Smooth muscle cell (in vitro differentiated cells): ENCODE measurements around the gene HCLS1. TPM values are rescaled to one million over a fixed set of nuclear protein-coding genes. Genes with fewer than 3 reads are reported as not detected.

Source experiments
- DNase-seq: peaks from one replicate; lab custom pipeline; 2025; ENCODE audit not compliant: unreplicated experiment; lab: John Stamatoyannopoulos, UW
- H2AFZ ChIP-seq: fragments of 200-600 bp; sonication (generic); 2 replicates; pipeline ENCODE4 v1.6.0; 2016; ENCODE audit warnings: antibody characterized with exemption, low read depth, mild to moderate bottlenecking
- H3F3A ChIP-seq: fragments of 200-600 bp; sonication (generic); 2 replicates; pipeline ENCODE4 v1.6.0; 2017; ENCODE audit warnings: antibody characterized with exemption, low read depth
- H3K27ac ChIP-seq: fragments of 200-600 bp; sonication (generic); 2 replicates; pipeline ENCODE4 v1.5.1; 2016; ENCODE audit warnings: low read depth, mild to moderate bottlenecking
- H3K27me3 ChIP-seq: fragments of 200-600 bp; sonication (generic); 2 replicates; pipeline ENCODE4 v1.6.1; 2016; ENCODE audit warnings: low read depth, mild to moderate bottlenecking
- H3K36me3 ChIP-seq: fragments of 200-600 bp; sonication (generic); 2 replicates; pipeline ENCODE4 v1.5.1; 2016; ENCODE audit warnings: low read depth
- H3K4me1 ChIP-seq: fragments of 200-600 bp; sonication (generic); 2 replicates; pipeline ENCODE4 v1.5.1; 2016; ENCODE audit warnings: low read depth
- H3K4me2 ChIP-seq: fragments of 200-600 bp; sonication (generic); 2 replicates; pipeline ENCODE4 v1.6.0; 2016; ENCODE audit warnings: mild to moderate bottlenecking
- H3K4me3 ChIP-seq: fragments of 200-600 bp; sonication (generic); 2 replicates; pipeline ENCODE4 v1.5.1; 2016; ENCODE audit warnings: mild to moderate bottlenecking
- H3K79me2 ChIP-seq: fragments of 200-600 bp; sonication (generic); 2 replicates; pipeline ENCODE4 v1.6.0; 2016; ENCODE audit warnings: low read depth, mild to moderate bottlenecking
- H3K9ac ChIP-seq: fragments of 200-600 bp; sonication (generic); 2 replicates; pipeline ENCODE4 v1.6.0; 2016; ENCODE audit warnings: low read depth
- H3K9me3 ChIP-seq: fragments of 200-600 bp; sonication (generic); replicated peaks from 2 replicates; pipeline ENCODE4 v1.5.1; 2016; ENCODE audit warnings: low read depth
- H4K20me1 ChIP-seq: fragments of 200-600 bp; sonication (generic); 2 replicates; pipeline ENCODE4 v1.6.0; 2016; ENCODE audit warnings: low read depth
- WGBS: methylation state at CpG from one replicate; pipeline ENCODE4 v1.1.7; 2016; ENCODE audit warnings: low lambda C conversion rate; 5-methylcytosine and 5-hydroxymethylcytosine counted together
- polyA plus RNA-seq: library from polyadenylated mRNA; unstranded; fragments of >200 nt; fragmentation: Nextera tagmentation; extraction: Ambion mirVana; gene quantifications from 2 replicates; pipeline ENCODE4 v1.2.1, GENCODE V29; 2016
- total RNA-seq: library from RNA; depleted of rRNA; stranded (reverse); fragments of >200 nt; gene quantifications from 2 replicates; pipeline ENCODE4 v1.2.3, GENCODE V29; 2014
- TF ChIP-seq, protein P1 (sequence below): fragments of 200-600 bp; sonication (generic); IDR thresholded peaks from 2 replicates; pipeline ENCODE4 v1.5.1; 2017; ENCODE audit warnings: borderline replicate concordance, mild to moderate bottlenecking, antibody characterized with exemption; ENCODE audit not compliant: insufficient read depth, poor library complexity, severe bottlenecking

HCLS1 gene
- total and polyA plus RNA-seq, 2 experiments from 2014 or later, result 2.7 to 3.5 TPM

- Histone ChIP-seq H3K27me3 (no peaks in the 10 kb centered on the region), H3K27ac (no peak overlapping the region), H3F3A (no peaks in the 10 kb centered on the region), H3K36me3 (no peaks in the 10 kb centered on the region), H3K4me3 (no peak overlapping the region), H3K4me1 (no peaks in the 10 kb centered on the region), H3K79me2 (no peaks in the 10 kb centered on the region), H3K9ac (no peak overlapping the region), H4K20me1 (no peaks in the 10 kb centered on the region), H3K9me3 (no peaks in the 10 kb centered on the region), H3K4me2 (no peak overlapping the region), H2AFZ (no peak overlapping the region)
- TF ChIP-seq, protein P1, sequence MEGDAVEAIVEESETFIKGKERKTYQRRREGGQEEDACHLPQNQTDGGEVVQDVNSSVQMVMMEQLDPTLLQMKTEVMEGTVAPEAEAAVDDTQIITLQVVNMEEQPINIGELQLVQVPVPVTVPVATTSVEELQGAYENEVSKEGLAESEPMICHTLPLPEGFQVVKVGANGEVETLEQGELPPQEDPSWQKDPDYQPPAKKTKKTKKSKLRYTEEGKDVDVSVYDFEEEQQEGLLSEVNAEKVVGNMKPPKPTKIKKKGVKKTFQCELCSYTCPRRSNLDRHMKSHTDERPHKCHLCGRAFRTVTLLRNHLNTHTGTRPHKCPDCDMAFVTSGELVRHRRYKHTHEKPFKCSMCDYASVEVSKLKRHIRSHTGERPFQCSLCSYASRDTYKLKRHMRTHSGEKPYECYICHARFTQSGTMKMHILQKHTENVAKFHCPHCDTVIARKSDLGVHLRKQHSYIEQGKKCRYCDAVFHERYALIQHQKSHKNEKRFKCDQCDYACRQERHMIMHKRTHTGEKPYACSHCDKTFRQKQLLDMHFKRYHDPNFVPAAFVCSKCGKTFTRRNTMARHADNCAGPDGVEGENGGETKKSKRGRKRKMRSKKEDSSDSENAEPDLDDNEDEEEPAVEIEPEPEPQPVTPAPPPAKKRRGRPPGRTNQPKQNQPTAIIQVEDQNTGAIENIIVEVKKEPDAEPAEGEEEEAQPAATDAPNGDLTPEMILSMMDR, result no peak
- no peak for DNase-seq
- 86% methylated on average over 14 of the region's 14 CpGs for WGBS
These were observed 36.4 kb downstream of the HCLS1 start for GRCh38 chr3:121624147-121624899.

- Histone ChIP-seq H3K36me3 (no peaks in the 10 kb centered on the region), H3K9me3 (no peaks in the 10 kb centered on the region), H3K4me3 (no peak overlapping the region), H4K20me1 (no peaks in the 10 kb centered on the region), H3F3A (no peaks in the 10 kb centered on the region), H3K79me2 (no peaks in the 10 kb centered on the region), H3K9ac (no peak overlapping the region), H3K27ac (no peak overlapping the region), H3K27me3 (no peaks in the 10 kb centered on the region), H3K4me1 (no peaks in the 10 kb centered on the region), H3K4me2 (no peak overlapping the region), H2AFZ (no peak overlapping the region)
- no peak for DNase-seq
- 96% methylated on average over 6 of the region's 6 CpGs for WGBS
- TF ChIP-seq, protein P1, result no peak
These were observed 39.2 kb downstream of the HCLS1 start for GRCh38 chr3:121621491-121621890.

DNA sequence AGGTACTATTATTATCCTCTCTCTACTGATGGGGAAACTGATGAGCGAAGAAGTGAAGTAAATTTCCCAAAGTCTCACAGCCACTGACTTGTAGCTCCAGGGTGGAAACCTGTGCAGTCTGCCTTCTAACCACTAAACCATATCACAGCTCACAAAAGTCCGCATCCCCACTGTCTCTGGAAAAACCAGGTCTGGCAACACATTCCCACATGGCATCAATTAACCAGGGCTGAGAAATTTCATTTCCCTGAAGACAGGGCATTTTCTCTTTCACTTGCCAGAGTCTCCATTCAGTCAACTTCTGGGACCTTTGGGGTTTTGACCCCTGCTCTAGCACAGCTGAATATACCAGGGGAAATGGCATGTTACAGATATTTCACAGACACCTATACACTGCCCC lies 41.0 kb downstream of the HCLS1 start:
- Histone ChIP-seq H2AFZ (no peak overlapping the region), H3K9ac (no peak overlapping the region), H3K79me2 (no peaks in the 10 kb centered on the region), H3K27ac (no peak overlapping the region), H3K4me3 (no peak overlapping the region), H3F3A (no peaks in the 10 kb centered on the region), H3K9me3 (no peaks in the 10 kb centered on the region), H3K27me3 (no peaks in the 10 kb centered on the region), H3K4me2 (no peak overlapping the region), H3K36me3 (no peaks in the 10 kb centered on the region), H4K20me1 (no peaks in the 10 kb centered on the region), H3K4me1 (no peaks in the 10 kb centered on the region)
- DNase-seq, result no peak
- TF ChIP-seq, protein P1, result no peak
- WGBS, result 82% methylated on average over 2 of the region's 2 CpGs

DNA sequence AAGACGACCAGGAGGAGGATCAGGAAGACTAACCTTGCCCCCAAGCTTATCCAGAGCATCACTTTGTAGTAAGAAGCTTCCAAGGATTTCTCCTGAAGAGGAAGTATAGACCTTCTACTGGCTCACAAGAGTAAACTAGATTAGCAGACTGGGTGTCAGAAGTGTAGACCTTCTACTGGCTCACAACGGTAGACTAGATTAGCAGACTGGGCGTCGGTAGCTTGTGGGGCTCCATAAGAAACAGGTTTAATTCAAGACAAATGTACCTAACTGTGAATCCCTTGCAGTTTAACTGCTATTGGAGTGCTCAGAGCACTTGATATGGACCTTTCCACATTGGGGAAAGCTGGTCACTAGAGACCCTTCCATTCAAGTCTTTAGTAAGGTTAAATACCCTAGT lies 54.6 kb downstream of the HCLS1 start:
- Histone ChIP-seq H3K9ac (no peak overlapping the region), H3K4me2 (no peak overlapping the region), H3K27me3 (no peaks in the 10 kb centered on the region), H3F3A (no peaks in the 10 kb centered on the region), H3K27ac (no peak overlapping the region), H3K9me3 (no peaks in the 10 kb centered on the region), H2AFZ (no peak overlapping the region), H3K36me3 (no peaks in the 10 kb centered on the region), H4K20me1 (no peaks in the 10 kb centered on the region), H3K79me2 (no peaks in the 10 kb centered on the region), H3K4me3 (no peak overlapping the region), H3K4me1 (no peaks in the 10 kb centered on the region)
- TF ChIP-seq, protein P1, result no peak
- DNase-seq, result no peak
- WGBS, result 91% methylated on average over 4 of the region's 4 CpGs
